Astrocyte of the spinal cord (primary cell): ENCODE data around the gene ZNF200.

Experiments
- DNase-seq: peaks from one replicate; pipeline ENCODE4 v3.0.0; 2011; ENCODE audit warnings: low read depth, low spot score
- H3K4me3 ChIP-seq: 2 replicates; pipeline ENCODE4 v1.5.1; 2011; ENCODE audit warnings: low read depth, mild to moderate bottlenecking, low read length, moderate library complexity
- in situ Hi-C: cut with HindIII; loops from 2 replicates; pipeline ENCODE4 v1.10.0; 2017; ENCODE audit warnings: low sequenced_read_pairs
- TF ChIP-seq, protein P1 (sequence below): IDR thresholded peaks from 2 replicates; pipeline ENCODE4 v1.5.1; 2012; ENCODE audit warnings: low read depth, mild to moderate bottlenecking, low read length, inconsistent platforms

ZNF200 gene, protein sequence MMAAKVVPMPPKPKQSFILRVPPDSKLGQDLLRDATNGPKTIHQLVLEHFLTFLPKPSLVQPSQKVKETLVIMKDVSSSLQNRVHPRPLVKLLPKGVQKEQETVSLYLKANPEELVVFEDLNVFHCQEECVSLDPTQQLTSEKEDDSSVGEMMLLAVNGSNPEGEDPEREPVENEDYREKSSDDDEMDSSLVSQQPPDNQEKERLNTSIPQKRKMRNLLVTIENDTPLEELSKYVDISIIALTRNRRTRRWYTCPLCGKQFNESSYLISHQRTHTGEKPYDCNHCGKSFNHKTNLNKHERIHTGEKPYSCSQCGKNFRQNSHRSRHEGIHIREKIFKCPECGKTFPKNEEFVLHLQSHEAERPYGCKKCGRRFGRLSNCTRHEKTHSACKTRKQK

DNA sequence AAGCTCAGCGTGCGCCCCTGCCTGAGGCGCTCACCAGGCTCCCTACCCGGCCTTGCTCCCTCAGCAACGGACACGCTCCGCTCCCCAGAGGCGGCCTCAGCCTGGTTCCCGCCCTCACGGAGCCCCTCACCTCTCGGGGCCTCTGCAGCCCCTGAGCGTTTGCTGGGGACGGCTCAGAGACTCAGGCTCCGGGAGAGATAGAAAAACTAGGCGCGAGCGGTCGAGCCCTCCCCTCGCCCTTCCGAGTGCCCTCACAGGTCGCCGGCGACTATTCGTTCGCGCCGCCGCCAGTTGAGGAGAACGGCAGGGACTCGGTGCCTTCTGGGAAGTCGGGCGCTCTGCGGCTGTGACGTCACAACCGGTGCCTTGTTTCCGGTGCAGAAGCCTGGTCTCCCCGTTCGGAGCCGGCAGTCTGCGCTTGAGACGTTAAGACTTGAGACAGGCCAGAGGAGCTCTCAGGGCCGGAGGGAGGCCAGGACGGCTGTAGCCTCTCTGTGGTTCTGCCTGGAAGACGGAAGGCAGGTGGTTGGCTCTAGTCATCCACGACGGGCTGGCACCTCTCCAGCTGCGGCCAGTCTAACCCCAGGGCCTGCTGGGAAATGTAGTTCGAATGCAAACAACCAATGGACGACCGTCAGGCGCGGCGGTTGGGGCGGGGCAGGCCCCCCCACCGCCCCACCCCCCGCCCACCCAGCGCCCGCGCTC, at the start of gene ZNF200:
Gene ZNF200, minus strand, starts transcription at position 302 of the 705 bp plus-strand sequence. CDS start 1,403 bp downstream, outside the sequence.
- TF ChIP-seq, protein P1, sequence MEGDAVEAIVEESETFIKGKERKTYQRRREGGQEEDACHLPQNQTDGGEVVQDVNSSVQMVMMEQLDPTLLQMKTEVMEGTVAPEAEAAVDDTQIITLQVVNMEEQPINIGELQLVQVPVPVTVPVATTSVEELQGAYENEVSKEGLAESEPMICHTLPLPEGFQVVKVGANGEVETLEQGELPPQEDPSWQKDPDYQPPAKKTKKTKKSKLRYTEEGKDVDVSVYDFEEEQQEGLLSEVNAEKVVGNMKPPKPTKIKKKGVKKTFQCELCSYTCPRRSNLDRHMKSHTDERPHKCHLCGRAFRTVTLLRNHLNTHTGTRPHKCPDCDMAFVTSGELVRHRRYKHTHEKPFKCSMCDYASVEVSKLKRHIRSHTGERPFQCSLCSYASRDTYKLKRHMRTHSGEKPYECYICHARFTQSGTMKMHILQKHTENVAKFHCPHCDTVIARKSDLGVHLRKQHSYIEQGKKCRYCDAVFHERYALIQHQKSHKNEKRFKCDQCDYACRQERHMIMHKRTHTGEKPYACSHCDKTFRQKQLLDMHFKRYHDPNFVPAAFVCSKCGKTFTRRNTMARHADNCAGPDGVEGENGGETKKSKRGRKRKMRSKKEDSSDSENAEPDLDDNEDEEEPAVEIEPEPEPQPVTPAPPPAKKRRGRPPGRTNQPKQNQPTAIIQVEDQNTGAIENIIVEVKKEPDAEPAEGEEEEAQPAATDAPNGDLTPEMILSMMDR: no peak
- H3K4me3 ChIP-seq: peak within 1 kb of the TSS; percentile 87
- in situ Hi-C loops: no loop called here
- DNase-seq: peak; percentile 97

DNA sequence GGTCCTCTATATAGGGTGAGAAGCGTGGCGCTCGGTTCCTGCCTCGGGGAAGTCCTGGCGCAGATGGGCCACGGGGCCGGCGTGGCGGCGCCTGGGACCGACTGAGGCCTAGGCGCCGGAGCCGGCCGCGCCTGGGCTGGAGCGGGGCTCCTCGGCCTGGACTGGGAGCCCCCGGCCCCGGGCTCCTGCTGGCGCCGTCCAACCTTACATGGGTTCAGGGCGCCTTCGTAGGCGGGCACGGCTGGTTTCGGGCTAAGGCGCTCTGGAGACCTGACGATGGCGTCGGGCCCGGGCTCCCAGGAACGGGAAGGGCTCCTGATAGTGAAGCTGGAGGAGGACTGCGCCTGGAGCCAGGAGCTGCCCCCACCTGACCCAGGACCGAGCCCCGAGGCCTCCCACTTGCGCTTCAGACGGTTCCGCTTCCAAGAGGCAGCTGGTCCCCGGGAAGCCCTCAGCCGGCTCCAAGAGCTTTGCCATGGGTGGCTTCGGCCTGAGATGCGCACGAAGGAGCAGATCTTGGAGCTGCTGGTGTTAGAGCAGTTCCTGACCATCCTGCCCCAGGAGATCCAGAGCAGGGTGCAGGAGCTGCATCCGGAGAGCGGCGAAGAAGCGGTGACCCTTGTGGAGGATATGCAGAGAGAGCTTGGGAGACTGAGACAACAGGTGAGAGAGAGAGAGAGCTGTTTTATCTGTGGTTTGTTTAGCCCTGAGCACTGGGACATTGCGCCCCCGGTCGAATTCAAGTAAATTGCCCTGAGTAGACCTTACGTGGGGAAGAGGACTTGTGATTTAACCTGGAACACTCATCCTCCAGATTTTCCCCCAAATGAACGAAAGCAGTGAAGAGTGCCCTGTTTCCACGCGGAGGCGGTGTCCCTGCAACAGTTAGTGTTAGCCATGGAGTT, 48.8 kb upstream of the ZNF200 start:
- peak; percentile 4 for DNase-seq
- in situ Hi-C loops: no loop called here
- peak overlapping the region; percentile 98 for H3K4me3 ChIP-seq
- TF ChIP-seq, protein P1: no peak

GRCh38 chr16:3282730-3283542, 48.0 kb upstream of the ZNF200 start, which contains the start of gene ZNF263:
Gene ZNF263 (plus strand): TSS chr16:3283491. CDS start chr16:3283819, 328 bp downstream.
- in situ Hi-C loops: no loop called here
- peak; percentile 97 for DNase-seq
- TF ChIP-seq, protein P1: no peak
- H3K4me3 ChIP-seq: peak within 1 kb of the TSS; percentile 98

- TF ChIP-seq, protein P1: no peak
- DNase-seq: no peak
- in situ Hi-C loops: no loop called here
- H3K4me3 ChIP-seq: peak overlapping the region; percentile 98
These were observed 47.3 kb upstream of the ZNF200 start for GRCh38 chr16:3282103-3282729.

- DNase-seq: no peak
- TF ChIP-seq, protein P1: no peak
- in situ Hi-C loops: no loop called here
- H3K4me3 ChIP-seq: no peak overlapping the region
These were observed 46.4 kb upstream of the ZNF200 start for GRCh38 chr16:3281222-3281820.
